ENCODE data around the gene SAP30BP.
A peak's percentile ranks its signal among the peaks of the same experiment; 100 is the strongest.

Gene SAP30BP

DNA sequence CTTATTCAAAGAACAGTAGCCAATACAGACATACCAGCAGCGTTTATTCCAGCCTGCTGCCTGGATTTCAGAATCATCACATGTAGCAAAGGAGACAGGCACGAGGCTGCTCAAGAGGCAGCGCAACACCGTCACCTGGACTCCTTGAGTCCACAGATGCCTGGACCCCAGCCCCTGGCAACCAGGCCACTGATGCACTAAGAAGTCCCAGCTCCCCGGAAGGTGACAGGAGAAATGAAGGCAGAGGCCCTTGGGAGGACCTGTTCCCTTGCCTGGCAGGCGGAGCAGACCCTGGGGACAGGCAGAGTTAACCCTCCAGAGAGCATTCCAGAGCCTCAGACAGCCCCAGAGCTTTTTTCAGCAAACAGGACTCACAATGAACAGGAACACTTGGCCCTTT, 17.5 kb upstream of the SAP30BP start:
- no peak for DNase-seq

DNA sequence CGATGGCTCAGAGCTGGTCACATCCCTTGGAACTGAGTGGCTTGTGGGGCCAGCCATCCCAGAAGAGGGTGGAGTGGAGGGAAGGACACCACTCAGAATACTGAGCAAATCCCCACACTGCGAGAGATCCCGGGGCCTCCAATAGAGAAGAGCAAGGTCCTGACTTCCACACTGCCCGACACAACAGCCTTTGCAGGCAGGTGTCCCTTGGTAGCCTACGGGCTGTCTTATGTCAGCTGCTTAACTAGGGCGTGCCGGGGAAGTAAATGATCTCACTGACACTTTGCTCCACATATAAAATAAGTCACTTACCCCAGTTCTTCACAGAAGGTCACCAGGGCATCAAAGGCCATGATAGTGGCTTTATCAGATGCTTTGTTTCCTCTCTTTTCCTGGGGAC, 16.3 kb upstream of the SAP30BP start:
- DNase-seq, result no peak

DNA sequence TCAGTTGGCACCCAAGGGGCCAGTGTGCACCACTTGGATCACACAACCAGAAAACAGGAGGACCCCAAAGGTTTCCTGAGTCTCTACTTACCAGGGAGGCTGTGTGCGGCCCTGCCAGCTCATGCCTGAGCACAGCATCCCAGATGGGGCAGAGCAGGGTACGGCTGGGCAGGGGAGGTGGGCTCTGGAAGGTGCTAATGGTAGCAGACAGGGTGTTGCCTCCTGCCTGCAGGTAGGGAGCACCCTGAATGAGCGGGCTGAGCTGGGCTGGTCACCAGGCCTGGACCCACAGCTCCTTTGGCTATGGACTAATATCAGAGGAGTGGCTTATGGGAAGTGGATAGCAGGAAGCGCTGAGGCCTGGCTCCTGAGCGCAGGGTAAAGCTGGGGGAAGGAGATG, 14.8 kb upstream of the SAP30BP start:
- DNase-seq, result no peak

DNA sequence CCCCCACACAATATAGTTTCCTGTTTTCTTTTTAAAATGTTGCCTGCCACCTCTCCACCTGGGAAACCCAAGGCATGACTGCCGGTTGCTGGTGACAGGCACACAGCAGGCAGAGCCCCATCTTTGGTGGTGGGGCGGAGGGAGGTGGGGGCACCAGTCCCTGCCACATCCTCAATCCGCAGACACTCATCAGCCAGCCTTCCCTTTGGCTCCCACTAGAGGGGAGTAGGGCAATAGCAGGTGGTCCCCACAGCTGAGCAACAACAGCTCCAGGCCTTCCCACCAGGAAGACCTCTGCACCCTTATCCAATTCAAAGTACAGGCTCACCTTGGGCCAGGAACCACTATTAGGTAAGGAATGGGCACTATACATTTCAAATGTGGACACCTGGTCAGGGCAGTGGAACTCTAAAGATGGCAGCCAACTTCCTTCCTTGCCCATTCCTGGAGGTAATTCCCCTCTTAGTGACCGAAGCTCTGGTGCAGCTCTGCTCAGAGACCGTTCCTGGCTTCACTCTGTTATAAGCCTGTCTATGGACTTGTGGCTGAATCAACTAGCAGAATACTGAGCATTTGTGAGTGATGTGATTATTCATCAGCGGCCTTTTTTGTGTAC, 14.1 kb upstream of the SAP30BP start:
- DNase-seq, result peak in 4 of 14 donors; percentile 13 to 48 (median 26)

DNA sequence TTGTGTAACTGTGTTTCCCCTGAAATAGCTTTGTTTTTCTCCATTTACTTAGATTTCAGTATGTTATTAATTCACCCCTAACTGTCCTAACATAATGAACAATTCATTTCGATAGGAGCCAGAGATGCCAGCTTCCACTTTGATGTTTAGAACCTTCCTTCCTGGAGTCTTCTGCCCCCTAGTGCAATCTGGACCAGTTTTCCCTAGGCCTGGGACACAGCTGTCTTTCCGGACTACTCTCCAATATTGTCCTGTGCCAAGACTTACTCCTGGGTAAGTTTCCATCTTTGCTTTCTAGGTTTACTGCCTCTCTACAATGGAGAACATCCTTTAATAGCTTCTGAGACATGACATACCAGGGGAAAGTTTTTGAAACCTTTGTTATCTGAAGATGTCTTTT, 13.0 kb upstream of the SAP30BP start:
- peak in 2 of 14 donors; percentile 11 to 15 for DNase-seq

DNA sequence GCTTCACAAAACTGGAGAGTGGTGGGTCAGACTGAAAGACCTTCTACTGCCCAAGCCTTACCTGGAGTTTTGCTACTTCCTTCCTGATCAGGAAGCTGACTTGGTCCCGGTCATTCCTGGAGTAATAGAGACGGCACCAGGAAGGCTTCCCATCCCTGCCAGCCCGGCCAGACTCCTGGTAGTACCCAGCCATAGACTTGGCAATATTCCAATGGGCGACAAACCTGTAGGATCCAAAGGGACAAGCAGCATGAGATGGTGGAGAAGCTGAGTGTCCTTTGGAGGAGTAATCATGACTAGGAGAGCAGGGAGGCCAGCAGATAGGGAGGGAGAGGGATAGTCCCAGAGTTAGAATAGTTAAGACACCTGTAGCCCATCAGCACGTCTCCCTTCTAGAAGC, 8.9 kb upstream of the SAP30BP start:
- no peak for DNase-seq

DNA sequence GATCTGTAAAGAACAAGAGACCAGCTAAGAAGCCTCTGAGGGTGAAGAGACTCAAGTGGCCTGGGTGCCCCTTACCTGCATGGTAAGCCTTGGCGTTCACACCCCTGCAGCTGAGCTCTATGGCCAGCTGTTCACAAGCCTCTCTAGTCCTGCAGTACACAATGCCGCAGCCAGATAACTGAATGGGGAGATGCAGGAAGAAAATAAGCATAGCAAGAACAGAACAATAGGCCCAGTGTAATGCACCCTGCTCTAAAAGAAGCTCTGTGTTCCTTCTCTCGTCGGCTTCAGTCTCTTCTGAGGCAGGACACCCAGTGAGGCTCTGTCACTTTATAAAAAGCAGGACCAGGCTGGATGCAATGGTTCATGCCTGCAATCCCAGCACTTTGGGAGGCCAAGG, 5.6 kb upstream of the SAP30BP start:
- DNase-seq, result peak in 8 of 14 donors; percentile 30 to 72 (median 54)

DNA sequence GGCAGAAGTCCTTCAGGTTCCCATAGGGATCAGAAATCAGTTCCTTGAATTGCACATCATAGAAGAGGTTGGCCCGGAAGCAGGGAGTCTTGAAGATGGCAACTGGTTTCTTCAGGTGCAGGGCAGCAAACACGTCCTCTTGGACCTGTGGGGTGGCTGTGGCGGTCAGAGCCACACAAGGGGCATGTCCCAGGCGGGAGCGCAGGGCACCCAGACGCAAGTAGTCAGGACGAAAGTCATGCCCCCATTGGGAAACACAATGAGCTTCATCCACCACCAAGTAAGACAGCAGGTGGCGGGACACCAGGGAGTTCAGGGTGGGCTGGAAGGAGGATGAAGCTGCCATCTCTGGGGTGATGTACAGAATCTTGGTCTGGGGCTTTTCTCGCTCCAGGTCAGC, 4.6 kb upstream of the SAP30BP start:
- DNase-seq, result no peak

DNA sequence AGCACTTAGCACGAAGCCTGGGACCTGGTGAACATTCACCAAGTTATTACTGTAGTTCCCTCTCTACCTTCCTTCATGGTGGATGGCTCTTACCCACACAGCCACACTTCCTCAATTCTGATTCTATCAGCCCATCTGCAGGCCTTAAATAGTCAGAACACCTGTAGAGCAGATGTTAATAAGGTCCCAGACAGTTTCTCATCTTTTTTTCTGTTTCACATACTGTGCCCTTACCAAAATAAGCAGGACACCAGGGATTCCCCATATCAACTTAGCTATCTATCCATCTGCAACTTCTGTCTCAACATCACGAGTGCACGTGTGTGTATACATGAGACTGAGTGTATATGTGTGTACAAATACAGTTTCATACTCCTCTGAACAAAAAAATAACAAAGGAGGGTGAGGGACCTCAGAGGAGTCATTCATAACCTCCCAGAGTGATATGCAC, 3.0 kb upstream of the SAP30BP start:
- DNase-seq, result no peak

DNA sequence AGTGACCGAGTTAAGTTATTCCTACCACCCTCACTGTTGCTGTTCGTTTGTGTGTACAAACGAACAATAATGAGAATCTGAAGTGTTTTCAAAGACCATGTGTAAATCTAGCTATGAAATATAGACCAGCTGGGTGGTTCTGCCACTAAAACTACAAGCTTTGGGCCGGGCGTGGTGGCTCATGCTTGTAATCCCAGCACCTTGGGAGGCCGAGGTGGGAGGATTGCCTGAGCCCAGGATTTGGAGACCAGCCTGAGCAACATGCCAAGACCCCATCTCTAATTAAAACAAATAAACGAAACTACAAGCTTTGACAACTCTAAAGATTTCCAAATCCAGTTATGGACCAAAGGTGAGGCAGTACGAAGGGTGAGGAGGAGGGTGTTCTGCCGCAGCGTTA, 1.2 kb upstream of the SAP30BP start:
- DNase-seq, result no peak

DNA sequence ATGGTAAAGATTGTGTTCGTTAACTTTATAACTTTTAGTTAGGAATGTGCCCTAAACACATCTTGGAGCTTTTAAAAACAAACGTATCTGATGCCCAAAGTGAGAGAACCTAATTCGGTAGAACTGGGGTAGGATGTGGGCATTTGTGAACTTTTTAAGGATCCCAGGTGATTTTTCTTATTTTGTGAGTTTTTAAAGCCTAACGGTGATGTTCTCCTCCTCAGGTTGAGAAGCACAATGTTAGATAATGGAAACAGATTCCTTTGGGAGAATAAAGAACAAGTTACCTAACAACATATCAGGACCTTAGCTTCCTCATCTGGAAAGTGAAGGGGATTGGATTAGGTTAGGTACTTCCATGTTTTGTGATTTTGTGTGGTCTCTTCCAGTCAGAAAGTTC, 687 bp downstream of the SAP30BP start:
- no peak for DNase-seq

DNA sequence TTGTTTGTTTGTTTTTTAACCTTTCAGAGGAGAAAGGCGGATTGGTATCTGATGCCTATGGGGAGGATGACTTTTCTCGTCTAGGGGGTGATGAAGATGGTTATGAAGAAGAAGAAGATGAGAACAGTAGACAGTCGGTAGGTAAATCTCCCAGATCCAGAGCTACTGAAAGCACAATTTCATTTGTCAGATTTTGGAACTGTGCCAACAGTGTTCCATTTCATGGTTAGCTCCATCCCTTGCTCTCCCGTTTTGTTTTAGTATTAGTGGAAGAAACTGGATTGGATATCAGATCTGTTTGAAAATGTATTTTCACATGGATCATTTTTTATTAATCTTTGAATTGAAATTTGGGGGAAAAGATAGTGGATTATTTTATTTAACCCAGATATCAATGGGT, 1.4 kb downstream of the SAP30BP start:
- no peak for DNase-seq

DNA sequence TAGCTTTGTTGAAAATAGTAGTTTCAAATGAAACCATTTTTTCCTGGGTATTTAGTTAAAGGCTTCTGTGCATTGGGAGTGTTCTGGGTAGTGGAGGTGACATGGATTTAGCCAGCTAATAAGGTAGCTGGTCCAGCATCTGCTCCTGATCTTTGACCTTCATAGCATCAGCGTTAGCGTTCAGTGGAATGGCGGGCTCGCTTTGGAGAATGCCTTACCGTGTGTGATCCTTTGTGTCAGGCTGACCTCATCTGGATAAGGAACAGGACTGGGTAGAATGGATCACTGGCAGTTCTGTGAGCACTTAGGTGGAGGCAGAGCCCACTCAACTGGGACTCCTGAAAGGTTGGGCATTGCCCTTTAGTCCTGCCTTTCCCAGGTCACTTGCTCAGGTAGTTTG, 3.7 kb downstream of the SAP30BP start:
- DNase-seq, result no peak

DNA sequence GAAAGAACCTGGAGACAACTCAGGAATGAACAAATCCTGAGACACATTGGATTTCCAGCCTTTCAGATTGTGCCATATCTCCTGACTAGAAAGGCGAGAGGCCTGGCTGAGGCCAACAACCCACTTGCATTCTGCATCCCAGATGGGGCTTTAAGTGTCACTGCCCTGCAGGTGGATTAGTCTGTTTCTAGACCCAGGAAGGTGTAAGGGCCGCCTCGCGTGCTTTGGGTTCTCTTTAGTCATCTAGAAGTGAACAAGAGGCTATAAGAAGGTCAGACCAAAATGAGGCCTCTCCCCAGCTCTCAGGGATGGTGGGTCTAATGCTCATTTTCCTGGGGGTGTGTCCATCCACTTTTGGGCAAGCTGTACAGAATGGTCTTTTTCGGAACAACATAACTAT, 4.9 kb downstream of the SAP30BP start:
- no peak for DNase-seq

DNA sequence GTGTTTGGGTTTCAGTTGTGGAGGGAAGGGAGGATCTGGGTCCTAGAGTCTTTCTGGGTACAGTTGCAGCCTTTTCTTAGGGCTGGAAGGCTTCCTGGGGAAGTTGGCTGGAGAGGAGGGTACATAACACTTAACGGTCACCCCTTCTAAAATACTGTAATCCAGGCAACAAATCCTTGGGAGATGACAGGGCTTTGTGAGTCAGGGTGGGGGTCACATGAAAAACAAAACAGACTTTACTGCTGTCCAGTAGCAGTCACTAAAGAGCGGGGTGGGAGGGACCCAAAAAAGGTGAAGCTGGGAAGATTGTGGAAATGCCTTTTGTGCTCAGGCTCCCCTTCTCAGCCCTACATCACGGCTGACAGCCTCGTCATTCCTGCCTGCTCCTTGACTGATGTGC, 6.3 kb downstream of the SAP30BP start:
- no peak for DNase-seq

DNA sequence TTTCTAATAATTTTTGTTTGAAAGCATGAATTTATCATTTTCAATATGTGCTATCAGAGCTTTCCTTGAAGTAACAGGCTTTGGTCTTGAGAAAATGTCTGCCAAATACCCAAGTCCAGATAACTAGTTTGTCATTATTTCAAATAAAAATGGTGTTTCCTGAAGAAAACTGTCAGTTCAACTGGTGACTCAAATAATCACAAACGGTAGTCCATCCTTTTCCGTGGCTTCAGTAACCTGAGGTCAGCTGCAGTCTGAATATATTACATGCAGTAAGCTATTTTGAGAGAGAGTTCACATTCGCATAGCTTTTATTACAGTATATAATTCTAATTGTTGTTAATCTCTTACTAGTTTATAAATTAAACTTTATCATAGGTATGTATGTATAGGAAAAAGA, 9.3 kb downstream of the SAP30BP start:
- DNase-seq, result no peak

DNA sequence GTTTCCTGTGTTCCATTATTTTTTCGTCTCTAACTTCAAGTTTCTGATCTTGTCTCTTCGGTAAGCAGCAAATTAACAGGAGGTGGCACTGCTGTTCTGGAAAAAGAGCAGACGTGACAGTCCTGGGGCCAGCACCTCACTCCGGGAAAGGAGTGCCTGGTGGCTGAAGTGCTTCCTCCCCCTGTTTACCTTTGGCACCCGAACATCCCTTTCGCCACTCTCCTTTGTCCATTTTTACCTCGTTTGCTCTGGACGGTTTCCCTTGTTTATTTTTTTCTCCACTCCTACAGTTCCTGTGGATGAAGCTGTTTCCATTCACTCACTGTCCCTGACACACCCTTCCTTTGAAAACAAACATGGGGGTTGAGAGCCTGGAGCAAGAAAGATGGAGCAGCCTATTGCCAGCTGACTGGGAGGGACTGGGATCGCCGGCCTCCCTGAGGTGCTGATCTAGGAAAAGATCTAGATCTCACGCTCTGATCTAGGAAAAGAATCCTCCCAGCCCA, 12.6 kb downstream of the SAP30BP start:
- DNase-seq, result peak in 2 of 14 donors; percentile 21 to 50

DNA sequence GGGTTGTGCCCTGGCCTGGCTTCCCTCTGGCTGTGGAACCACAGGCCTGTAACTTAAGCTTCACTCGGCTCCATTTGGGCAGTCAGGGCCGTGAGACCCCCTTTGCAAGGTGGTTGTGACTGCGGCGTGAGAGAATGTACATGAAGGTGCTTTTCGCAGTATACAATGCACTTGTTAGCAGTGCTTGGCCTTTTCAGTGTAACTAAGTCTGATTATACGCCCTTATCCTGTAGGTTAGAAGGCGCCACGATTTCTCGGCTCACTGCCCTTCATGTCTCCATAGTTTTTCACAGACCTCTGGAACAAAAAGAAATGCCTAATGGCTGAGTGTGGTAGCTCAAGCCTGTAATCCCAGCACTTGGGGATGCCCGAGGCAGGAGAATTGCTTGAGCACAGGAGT, 13.3 kb downstream of the SAP30BP start:
- no peak for DNase-seq

DNA sequence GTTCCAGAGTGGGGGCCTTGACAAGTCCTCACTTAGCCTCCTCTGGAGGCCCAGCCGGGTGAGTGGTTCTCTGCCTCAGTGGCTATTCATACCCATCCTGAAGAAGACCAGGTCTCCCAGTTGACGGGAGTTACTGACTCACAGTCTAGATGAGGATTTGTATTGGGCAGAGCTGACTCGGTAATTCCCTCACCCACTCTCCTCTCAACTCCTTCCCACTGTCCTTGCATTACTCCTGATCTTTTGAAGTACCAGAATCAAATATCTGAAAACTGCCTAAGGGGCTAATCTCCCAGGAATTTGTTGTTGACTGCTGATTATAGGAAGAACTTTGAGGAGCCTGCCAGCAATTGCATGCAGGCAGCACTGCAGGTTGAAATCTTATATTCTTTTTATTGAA, 14.2 kb downstream of the SAP30BP start:
- DNase-seq, result no peak

DNA sequence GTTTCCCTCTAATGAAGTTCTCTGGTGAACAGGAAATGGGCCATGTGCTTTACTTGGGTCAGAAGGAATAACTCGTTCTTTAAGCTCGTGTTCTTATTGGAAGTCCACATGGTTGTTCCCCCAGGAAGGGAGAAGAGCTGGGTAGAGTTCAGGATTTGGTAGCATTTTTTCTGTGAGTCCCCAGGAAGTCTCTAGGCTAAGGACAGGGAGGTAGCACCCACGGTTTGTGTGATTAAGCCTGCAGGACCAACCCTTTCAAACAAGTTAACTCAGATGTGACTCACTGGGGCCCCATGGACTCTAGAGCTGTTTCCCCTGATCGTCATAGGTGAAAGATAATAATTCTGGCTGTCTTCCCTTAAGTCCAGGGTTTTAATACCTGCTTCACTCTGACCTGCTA, 16.4 kb downstream of the SAP30BP start:
- no peak for DNase-seq

DNA sequence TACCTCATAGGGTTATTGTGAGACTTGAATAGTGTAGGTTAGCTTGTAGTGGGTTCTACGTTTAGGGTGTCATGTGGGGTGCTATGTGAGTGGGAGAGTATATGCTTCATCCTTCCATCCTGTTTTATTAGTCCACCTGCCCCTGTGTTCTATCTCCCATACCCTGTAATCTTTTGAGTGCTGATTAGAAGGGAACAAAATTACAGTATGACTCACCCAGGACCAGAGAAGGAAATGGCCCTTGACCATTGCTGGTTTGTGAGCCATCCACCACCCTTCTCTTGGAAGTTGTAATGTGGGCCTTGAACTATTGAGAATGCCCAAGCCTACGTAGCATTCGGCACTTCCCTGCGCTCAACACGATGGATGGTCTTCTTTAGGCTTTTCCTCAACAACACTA, 17.1 kb downstream of the SAP30BP start:
- no peak for DNase-seq

DNA sequence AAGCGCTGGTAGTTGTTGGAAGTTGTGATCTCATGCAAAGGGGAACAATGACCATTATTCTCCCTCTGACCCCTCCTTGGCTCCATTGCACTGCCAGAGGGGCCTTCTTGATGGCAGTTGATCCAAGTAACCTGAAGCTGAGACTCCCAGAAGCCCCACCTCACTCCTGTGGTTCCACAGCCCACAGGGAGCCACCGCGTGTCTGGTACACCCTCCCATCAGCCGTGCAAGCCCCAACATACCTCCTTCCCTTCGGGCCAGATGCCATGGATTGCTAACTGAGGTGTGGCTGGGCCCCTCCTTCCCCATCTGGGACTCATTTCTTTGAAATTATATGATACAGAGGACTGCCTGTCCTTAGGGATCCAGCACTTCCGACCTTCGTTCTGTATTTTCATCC, 17.8 kb downstream of the SAP30BP start:
- peak in 1 of 14 donors; percentile 21 for DNase-seq

DNA sequence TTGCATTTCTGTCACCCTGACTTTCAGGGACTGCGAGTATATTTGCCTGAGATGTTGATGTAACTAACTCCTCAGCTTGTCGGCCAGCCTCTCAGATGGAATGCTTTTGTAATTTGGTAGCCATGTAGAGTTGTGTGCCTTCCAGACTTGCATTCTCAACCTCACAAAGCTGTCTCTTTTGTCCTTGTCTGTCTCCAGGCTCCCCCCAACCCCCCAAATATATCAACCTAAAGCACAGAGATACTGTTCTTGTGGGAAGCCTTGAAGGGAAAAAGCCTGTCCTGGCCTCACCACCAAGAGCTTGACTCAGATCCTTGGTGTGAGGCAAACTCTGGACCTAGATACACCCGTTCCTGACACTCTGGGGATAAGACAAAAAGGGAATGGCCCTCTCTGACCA, 18.4 kb downstream of the SAP30BP start:
- no peak for DNase-seq

DNA sequence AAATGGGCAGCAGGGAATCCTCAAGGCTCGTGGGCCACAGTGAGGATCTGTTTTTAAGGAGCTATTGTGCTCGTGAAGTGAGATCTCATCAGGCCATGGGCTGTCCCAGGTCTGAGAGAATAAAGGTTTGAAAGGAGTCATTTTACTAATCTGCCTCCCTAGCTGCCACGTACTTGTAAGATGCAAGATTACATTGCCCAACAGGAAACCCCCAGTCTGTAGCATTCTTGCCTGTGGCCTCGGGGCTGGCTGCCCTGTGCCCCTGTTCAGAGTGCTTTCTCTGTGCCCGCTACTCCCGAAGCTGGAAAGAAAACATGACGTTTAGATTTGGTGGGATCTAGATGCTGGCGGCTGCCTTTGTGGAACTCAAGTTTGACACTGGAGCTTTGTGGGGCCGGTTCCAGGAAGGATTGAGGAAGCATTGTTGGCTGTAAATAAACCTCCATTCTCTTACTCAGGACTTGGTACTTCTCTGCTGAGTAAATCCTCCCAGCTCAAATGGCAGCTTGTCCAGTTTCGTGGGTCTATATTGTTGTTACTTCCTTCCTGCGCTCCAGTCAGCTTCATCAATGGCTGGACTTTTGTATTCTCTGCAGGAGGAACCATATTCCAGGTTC, 21.2 kb downstream of the SAP30BP start:
- DNase-seq, result peak in 5 of 14 donors; percentile 16 to 52 (median 33)

Data from C1 segment of cervical spinal cord (tissue), 14 donors.